ENCODE measurements around the gene IL18. TPM values are rescaled to one million over a fixed set of nuclear protein-coding genes. Genes with fewer than 3 reads are reported as not detected.
A peak's percentile ranks its signal among the peaks of the same experiment; 100 is the strongest.
"Not testable (repeated sequence)": the region's sequence is repeated elsewhere in the genome, so short reads cannot be mapped to it uniquely, and the experiment has no call there.

The IL18 gene
- total RNA-seq, 3 donors from 2014 or later: not detected

DNA sequence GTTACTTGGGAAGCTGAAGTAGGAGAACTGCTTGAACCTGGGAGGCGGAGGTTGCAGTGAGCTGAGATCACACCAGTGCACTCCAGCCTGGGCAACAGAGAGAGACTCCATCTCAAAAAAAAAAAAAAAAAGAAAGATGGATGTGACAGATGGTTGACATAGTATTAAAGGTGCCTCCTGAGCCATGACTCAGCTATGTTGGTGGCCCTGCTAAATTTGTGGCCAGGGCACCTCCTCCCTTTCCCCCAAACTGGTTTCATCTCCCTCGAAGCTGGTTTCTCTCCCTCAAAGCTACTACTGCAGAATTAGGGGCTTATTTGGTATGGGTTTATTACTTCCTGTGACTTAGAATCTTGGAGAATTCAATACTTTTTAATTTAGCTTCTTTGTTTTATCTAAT lies 45.7 kb downstream of the IL18 start:
- ATAC-seq: peak; percentile 30 to 32
- no peak overlapping the region for H3K4me3 Mint-ChIP-seq

DNA sequence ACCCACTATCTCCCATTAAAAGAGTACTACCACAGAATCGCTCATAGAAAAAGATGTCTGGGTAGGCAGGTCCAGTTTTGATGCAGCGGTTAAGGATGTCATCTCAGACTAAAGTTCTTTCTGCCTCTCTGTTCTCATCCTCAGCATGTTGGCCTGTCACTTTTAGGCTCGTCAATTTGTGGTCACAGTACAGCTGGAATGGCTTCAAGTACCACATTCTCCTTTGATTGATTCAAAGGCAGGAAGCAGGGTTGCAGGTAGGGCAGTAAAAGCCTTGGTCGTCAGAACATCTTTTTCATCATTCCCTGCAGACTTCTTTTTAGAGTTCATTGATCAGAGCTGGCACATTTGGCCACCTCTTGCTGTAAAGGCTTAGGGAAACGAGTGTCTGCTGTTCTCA lies 48.5 kb downstream of the IL18 start:
- ATAC-seq (no peak), DNase-seq (no peak)
- Mint-ChIP-seq H3K36me3 (ENCODE audit: insufficient read depth) (peaks cover 5% of the 10 kb centered on the region), H3K4me1 (ENCODE audit: low read depth) (peaks cover 8% of the 10 kb centered on the region), H3K27me3 (ENCODE audit: low read depth) (no peaks in the 10 kb centered on the region), H3K9me3 (no peaks in the 10 kb centered on the region), H3K4me3 (no peak overlapping the region)

More for the DNA sequence above, 45.7 kb downstream of the IL18 start:
- peaks cover 6% of the 10 kb centered on the region for H3K36me3 Mint-ChIP-seq (ENCODE audit: insufficient read depth)
- H3K4me1 Mint-ChIP-seq (ENCODE audit: low read depth): peaks cover 11% of the 10 kb centered on the region
- H3K27me3 Mint-ChIP-seq (ENCODE audit: low read depth): no peaks in the 10 kb centered on the region
- no peak for DNase-seq
- no peaks in the 10 kb centered on the region for H3K9me3 Mint-ChIP-seq

DNA sequence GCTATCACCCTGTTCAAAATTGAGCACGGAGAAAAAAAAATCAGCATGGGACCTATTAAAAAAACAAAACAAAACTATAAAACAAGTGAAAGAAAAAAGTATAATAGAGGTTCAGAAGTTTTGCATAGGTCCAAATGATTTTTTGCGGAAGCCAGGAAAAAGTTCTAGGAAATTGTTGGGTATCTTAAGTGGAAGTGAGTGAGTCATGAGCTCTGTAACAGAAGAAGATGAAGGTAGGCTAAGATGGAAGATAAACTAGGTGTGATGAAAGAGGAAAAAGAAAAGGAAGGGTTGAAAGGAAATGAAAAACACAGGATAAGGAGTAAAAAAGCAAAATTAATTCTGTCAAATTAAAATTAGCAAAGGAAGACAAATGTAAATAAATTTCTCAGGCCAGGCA lies 49.4 kb downstream of the IL18 start:
- ATAC-seq (no peak), DNase-seq (no peak)
- H3K9me3 Mint-ChIP-seq: no peaks in the 10 kb centered on the region
- H3K27me3 Mint-ChIP-seq (ENCODE audit: low read depth): no peaks in the 10 kb centered on the region
- no peak overlapping the region for H3K4me3 Mint-ChIP-seq
- peaks cover 5% of the 10 kb centered on the region for H3K4me1 Mint-ChIP-seq (ENCODE audit: low read depth)
- H3K36me3 Mint-ChIP-seq (ENCODE audit: insufficient read depth): peaks cover 7% of the 10 kb centered on the region

DNA sequence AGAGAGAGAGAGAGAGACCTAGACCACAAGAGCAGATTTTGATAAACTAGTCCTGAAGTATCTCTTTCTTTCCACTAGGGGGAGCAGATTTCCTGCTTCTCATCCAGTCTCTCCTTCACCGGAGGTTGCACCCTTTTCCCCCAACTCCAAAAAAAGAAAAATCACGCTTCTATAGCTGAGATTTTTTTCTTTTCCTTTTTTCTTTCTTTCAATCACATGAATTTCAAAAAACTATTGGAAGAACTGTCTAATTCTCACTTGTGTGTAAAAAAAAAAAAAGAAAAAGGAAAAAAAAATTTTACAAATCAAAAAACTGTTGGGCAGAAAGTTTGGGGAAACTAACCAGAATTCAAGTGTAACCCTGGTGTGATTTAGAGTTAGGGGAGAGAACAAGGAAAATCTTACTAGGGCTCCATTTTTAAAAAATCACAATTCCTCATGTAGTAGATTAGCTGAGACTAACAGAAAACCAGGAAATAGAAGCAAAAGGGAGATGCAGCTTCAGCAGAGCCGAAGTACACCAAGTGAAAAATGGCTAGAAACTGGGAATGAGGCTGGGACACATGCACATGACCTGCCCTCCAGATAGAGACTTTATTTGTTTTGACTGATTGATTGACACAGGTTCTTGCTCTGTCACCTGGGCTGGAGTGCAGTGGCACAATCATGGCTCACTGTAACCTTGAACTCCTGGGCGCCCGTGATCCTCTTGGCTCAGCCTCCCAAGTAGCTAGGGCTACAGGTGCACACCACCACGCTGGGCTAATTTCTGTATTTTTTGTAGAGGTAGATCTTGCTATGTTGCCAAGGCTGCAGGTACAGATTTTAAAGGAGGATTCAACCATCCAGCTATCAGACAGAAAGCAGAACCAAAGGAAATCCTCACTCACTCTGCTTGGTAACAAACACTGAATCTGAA lies 50.1 kb downstream of the IL18 start:
- DNase-seq: no peak
- peaks cover 7% of the 10 kb centered on the region for H3K36me3 Mint-ChIP-seq (ENCODE audit: insufficient read depth)

DNA sequence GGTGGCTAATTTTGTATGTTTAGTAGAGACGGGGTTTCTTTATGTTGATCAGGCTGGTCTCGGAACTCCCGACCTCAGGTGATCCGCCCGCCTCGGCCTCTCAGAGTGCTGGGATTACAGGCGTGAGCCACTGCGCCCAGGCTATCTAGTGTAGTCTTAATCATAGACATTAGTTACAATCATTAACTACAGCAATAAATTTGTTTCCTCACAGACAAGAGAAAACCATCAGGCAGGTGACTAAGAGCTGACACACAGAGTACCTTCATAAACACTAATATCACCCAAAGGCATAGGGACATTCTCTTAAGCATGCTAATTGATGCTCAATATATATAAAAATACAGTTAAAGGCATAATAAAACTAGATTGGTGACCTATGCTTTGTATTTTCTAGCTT lies 57.8 kb downstream of the IL18 start:
- peaks cover 6% of the 10 kb centered on the region for H3K36me3 Mint-ChIP-seq (ENCODE audit: insufficient read depth)
- no peaks in the 10 kb centered on the region for H3K4me1 Mint-ChIP-seq (ENCODE audit: low read depth)
- no peaks in the 10 kb centered on the region for H3K27me3 Mint-ChIP-seq (ENCODE audit: low read depth)
- no peaks in the 10 kb centered on the region for H3K9me3 Mint-ChIP-seq
- no peak overlapping the region for H3K4me3 Mint-ChIP-seq
- DNase-seq (no peak), ATAC-seq (no peak)

More for the DNA sequence above, 50.1 kb downstream of the IL18 start:
- H3K9me3 Mint-ChIP-seq: no peaks in the 10 kb centered on the region
- peak; percentile 53 to 62 for ATAC-seq
- no peak overlapping the region for H3K4me3 Mint-ChIP-seq
- H3K27me3 Mint-ChIP-seq (ENCODE audit: low read depth): no peaks in the 10 kb centered on the region
- H3K4me1 Mint-ChIP-seq (ENCODE audit: low read depth): peaks cover 5% of the 10 kb centered on the region

DNA sequence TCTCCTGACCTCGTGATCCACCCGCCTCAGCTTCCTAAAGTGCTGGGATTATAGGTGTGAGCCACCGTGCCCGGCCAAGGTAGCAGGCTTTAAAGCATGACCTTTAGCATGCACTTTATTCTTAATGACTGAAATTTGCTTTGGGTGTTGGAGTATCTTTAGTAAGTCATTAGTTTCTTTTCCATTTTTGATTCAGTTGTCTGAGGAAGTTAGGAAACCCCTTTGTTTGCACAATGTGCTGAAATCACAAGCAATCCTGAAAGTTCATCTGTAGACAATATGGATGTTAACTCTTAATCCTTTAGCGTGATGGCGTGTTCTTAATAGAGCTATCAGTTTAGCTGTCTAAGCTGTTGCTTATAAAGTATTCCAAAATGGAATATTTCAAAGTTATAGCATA lies 60.4 kb downstream of the IL18 start:
- Mint-ChIP-seq H3K4me1 (ENCODE audit: low read depth) (no peaks in the 10 kb centered on the region), H3K9me3 (no peaks in the 10 kb centered on the region)
- ATAC-seq: no peak

DNA sequence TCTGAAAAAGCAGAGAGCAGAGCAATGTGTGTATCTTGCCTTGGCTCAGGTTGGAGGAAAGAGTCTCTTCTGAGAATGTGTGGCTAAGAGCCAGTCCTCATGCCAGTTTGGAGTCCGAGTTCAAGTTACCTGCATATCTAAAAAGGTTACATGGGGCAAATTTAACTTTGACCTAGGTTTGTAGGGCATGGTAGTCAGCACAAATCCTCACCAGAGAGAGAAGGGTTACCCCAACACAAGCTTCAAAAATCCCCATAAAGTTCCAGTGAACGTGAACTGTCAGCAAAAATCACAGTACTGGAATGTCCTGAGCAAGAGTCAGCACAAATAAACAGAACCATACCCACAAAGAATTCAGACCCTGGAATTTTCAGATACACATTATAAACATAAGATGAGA lies 63.4 kb downstream of the IL18 start:
- Mint-ChIP-seq H3K4me1 (ENCODE audit: low read depth) (no peaks in the 10 kb centered on the region), H3K9me3 (no peaks in the 10 kb centered on the region), H3K27me3 (ENCODE audit: low read depth) (no peaks in the 10 kb centered on the region), H3K36me3 (ENCODE audit: insufficient read depth) (peaks cover 22% of the 10 kb centered on the region), H3K4me3 (no peak overlapping the region)
- no peak for DNase-seq
- no peak for ATAC-seq

More for the DNA sequence above, 60.4 kb downstream of the IL18 start:
- Mint-ChIP-seq H3K27me3 (ENCODE audit: low read depth) (no peaks in the 10 kb centered on the region), H3K36me3 (ENCODE audit: insufficient read depth) (peaks cover 8% of the 10 kb centered on the region), H3K4me3 (no peak overlapping the region)
- DNase-seq: no peak

DNA sequence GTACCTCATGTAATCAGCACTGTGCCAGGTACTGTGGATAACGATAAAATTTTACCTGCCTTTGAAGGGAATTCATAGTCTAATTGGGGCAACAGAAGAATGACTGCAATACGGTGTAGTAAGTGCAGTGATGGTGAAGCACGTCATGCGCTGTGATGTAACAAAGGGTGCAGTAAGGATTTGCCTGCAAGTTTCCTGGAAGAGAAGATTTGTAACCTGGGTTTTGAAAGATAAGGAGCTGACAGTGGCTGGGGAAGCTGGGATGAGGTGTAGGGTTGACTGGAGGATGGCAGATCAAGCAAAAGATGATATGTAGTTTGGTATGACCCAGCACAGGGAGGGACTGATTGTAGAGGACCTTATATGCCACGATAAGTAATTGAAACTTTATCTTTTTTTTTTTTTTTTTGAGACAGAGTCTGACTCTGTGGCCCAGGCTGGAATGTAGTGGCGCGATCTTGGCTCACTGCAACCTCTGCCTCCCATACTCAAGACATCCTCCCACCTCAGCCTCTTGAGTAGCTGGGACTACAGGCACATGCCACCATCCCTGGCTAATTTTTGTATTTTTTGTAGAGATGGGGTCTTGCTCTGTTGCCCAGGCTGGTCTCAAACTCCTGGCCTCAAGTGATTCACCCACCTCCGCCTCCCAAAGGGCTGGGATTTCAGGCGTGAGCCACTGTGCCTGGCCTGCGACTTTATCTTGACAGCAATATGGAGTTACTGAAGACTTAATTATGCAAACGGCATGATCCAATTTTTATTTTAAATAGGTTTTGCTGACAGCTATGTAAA lies 66.0 kb downstream of the IL18 start:
- peaks cover 28% of the 10 kb centered on the region for H3K36me3 Mint-ChIP-seq (ENCODE audit: insufficient read depth)
- ATAC-seq (no peak), DNase-seq (no peak)
- H3K4me1 Mint-ChIP-seq (ENCODE audit: low read depth): no peaks in the 10 kb centered on the region
- H3K9me3 Mint-ChIP-seq: no peaks in the 10 kb centered on the region
- no peaks in the 10 kb centered on the region for H3K27me3 Mint-ChIP-seq (ENCODE audit: low read depth)
- H3K4me3 Mint-ChIP-seq: no peak overlapping the region

DNA sequence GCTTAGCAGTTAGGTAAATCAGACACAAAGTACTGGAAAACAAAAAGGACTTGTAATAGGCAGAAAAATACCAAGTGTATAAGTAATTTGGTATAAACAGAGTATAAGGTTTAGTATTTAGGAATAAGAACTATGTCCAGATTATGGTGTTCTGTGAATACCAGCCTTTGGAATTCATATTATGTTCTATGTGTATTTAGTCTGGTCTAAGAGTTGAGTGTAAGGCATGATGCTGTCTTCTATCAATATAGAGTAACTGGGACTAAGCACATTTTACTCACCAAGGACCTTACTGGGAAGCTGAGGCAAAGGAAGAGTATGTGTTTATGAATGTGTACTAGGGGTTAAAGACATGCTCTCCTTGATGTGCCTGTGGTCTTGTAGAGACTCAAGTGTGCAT lies 67.7 kb downstream of the IL18 start:
- ATAC-seq (no peak), DNase-seq (no peak)
- Mint-ChIP-seq H3K4me1 (ENCODE audit: low read depth) (no peaks in the 10 kb centered on the region), H3K9me3 (no peaks in the 10 kb centered on the region), H3K4me3 (no peak overlapping the region), H3K27me3 (ENCODE audit: low read depth) (no peaks in the 10 kb centered on the region), H3K36me3 (ENCODE audit: insufficient read depth) (peaks cover 38% of the 10 kb centered on the region)

DNA sequence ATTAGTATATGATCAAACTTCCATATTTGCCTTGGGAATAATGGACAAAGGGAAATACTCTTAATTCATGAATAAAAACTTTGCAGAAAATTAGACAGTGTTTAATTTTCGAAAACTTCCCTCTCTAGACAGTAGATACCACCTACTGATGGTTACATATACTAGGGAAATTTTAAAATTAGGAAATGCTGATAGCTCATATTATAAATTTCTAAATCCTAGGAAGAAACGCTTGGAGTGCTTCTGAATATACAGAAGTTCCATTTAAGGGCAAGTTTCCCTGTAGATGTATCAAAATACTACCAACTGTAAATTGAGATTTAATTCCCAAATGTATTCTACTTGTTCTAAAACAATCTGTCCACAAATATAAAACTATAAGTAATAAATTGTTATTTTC lies 68.6 kb downstream of the IL18 start:
- H3K4me1 Mint-ChIP-seq (ENCODE audit: low read depth); ATAC-seq; H3K9me3 Mint-ChIP-seq; DNase-seq; H3K27me3 Mint-ChIP-seq (ENCODE audit: low read depth); H3K4me3 Mint-ChIP-seq: not testable (repeated sequence)
- peaks cover 40% of the 10 kb centered on the region for H3K36me3 Mint-ChIP-seq (ENCODE audit: insufficient read depth)

Other genes starting within 250 kb of the IL18 start
- not detected for gene C11orf52, start 245.2 kb downstream of the IL18 start, total RNA-seq
- 10 to 100 TPM in 2 of 3 donors, 1 to 10 TPM in 1; 5.2 to 22.7 (median 21.2) TPM for gene DIXDC1, start 226.8 kb downstream of the IL18 start, total RNA-seq
- 10 to 100 TPM; 60.6 to 72.5 (median 66.0) TPM for gene DLAT, start 138.7 kb downstream of the IL18 start, total RNA-seq
- gene PIH1D2, start 90.1 kb downstream of the IL18 start, total RNA-seq: under 1 TPM; 0.34 to 0.63 (median 0.43) TPM
- 10 to 100 TPM; 19.1 to 21.5 (median 19.8) TPM for gene NKAPD1, start 89.8 kb downstream of the IL18 start, total RNA-seq
- gene TIMM8B, start 77.3 kb downstream of the IL18 start, total RNA-seq: 10 to 100 TPM; 72.6 to 90.8 (median 83.0) TPM
- gene SDHD, start 77.2 kb downstream of the IL18 start, total RNA-seq: 100 to 1,000 TPM; 111 to 133 (median 121) TPM
- under 1 TPM in 1 of 3 donors, not detected in 2; 0.40 TPM for gene TEX12, start 3.3 kb upstream of the IL18 start, total RNA-seq
- 1 to 10 TPM in 1 of 3 donors, under 1 TPM in 2; 0.66 to 1.1 (median 0.73) TPM for gene BCO2, start 11.4 kb upstream of the IL18 start, total RNA-seq
- gene PTS, start 62.3 kb upstream of the IL18 start, total RNA-seq: 10 to 100 TPM; 39.0 to 49.4 (median 44.9) TPM
- gene PLET1, start 96.8 kb upstream of the IL18 start, total RNA-seq: not detected

Measured in activated T-cell treated with anti-CD3 and anti-CD28 coated beads, Interleukin-2, amount 50 U/mL, for 4 hours (primary cell).